NCI-H146 (cell line): ENCODE measurements around the gene TMEM51.

ENCODE experiments used
- DNase-seq: peaks from one replicate; lab custom pipeline; 2025; lab: John Stamatoyannopoulos, UW

Gene TMEM51

DNA sequence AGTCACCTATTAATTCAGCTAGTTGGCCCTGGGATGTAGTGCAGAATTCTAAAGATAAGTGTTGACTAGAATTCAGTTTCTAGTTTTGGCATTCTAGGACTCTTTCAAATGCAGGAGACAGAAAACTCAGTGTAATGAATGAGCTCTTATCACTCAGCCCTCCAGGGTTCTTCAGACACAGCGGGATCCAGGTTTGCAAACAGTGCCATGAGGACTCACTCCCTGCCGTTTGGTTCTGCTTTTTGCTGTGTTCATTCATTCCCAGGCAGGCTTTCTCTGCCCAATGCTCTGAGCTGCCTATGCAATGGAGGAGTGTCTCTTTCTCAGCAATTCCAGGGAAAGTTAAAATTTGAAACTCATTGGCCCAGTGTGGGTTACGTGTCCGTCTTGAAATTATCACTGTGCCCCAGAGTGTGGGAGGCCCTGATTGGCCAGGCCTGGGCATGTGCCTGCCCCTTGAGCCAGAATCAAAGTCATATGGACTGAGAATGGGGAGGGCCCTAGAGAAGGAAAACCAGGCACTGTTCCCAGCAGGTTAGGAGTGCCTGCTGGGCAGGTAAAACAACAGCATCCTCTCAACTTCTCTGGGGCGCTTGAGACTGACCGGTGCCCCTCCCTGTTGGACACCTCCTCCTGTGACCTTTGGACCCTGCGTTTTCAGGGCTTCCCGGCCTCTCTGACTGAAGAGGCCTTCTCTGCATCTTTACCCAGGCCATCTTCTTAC is 43.4 kb downstream of the TMEM51 start:
- DNase-seq = peak; percentile 79

DNA sequence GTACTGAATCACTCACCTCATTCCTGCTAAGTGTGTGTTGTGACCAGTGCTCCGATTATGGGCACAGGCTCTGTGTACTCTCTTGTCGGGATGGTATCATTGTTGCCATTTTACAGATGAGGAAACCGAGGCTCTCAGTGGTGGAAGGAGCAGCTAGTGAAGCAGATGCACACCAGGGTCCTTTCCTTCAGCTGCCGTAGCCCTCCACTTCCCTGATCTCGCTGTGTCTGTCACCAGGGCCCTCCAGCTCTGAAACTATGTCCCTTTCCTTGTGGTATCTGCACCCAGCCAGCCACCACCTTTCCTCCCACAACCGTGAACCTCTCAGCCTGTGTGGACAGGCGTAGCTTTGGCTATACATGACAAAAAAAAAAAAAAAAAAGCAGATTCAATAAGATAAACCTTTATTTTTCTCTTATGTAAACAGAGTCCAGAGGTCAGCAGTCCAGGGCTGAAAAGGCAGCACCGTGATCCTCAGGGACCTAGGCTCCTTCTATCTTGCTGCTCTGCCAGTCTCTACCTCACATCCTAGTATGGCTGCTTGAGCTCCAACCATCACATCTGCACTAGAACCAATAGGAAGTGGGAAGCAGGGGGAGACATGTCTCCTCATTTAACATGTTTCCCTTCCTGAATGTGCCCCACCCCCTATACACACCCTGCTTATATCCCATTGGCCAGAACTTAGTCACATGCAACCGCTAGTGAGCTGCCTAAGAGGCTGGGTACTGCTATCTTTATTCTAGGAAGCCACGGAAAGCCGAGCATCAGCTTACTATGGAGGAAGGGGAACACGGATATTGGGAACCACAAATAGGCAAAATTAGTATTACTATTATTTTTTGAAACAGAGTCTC is 44.3 kb downstream of the TMEM51 start:
- DNase-seq = no peak

DNA sequence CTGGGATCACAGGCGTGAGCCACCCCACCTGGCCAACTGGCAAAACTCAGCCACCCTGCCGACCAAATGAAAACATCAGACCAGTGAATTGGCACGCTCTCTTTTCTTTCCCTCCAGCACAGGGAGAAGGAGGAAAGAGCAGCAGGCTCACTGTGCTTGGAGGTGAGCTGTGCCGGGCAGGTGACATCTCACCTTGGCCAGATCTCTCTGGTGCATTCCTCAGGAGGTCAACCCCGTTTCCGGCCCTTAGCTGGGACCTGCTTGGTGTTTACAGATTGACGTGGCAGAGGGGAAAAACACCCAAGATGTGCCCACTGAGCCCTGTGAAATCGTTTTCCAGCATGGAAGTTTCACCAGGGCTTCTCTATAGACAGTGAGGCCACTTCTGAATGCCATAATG is 45.1 kb downstream of the TMEM51 start:
- no peak for DNase-seq

DNA sequence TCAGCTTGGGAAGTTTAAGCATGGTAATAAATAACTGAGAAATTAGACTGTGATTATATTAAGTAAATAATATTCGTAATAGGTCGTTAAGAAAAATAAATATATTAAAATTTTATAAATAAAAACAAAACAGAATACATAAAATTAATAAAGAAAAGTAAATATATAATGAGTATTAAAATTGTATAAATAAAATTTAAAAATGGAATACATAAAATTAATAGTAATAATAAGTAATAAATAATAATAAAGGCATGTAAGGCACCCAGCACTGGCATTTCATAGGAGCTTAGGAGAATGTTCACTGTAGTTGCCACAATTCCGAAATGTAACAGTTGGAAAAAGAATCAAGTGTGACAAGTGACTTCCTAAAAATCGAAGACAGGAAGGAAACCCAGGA is 47.7 kb downstream of the TMEM51 start:
- no peak for DNase-seq

DNA sequence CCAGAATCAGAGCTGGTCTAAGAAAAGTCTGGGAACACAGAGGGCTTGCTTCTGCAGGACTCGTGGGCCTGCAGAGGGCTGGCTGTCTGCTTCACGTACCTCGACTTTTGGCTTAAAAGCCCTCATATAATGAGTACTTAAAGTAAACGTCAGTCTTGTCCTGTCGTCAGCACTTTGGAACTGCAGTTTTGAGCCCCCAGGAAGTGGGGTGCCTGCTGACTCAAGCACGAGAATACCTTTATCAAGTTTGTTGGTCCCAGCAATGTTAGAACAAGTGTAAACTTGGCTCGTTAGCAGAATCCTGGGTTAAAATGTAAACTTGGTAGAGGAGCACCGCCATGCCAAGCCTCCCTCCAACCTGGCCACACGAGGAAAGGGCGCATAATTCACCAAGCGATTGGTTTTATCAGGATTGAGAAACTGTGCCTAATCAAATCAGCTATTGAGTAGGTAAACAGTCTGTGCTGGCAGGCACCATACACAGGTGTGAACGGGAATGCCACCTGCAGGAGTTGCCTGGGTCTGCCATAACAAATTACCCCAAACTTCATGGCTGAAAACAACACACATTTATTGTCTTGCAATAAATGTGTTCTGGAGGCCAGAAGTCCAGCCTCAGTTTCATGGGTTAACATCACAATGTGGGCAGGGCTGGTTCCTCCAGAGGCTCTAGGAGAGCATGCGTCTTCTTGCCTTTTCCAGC is 48.5 kb downstream of the TMEM51 start:
- DNase-seq = no peak

DNA sequence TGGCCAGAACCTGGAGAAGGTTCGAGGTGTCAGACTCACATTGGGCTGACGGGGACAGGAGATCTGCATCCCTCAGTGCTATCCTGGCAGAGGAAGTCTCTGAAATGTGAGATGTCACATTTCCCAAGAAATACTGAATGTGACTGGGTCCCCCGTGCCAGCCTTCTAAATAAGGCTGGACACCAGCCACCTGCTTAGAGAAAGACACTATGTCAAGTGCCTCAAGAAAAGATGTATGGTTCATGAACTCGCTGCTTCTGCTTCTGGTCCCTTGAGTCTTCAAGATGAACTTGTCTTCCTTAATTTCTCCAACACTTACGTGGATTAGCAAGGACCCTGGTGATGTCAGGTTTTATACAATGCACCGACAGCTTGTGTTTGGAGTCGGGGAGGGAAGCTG is 51.4 kb downstream of the TMEM51 start:
- no peak for DNase-seq

DNA sequence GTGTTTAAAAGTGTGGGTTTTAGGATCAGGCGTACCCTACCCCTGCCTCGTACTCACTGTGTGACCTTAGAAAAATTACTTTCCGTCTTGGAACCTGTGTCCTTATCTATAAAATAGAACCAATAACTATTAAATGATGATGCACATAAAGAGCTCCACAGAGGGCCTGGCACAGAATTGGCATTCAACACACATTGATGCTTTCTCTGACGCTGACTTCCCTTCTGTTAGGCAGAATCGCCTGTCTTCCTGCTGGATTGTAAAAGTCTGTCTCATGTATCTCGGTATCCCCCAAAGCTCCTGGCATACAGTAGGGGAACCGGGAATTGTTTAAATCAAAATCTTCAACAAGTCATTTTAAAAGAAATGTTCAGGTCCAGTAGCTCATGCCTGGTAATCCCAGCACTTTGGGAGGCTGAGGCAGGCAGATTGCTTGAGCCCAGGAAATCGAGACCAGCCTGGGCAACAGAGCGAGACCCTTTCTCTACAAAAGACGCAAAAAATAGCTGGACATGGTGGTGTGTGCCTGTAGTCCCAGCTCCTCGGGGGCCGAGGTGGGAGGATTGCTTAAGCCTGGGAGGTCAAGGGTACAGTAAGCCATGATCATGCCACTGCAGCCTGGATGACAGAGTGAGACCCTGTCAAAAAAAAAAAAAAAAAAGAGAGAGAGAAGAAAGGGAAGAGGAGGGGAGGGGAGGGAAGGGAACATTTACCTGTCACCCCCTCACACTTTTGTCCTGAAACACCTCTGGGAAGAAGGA is 52.2 kb downstream of the TMEM51 start:
- no peak for DNase-seq

DNA sequence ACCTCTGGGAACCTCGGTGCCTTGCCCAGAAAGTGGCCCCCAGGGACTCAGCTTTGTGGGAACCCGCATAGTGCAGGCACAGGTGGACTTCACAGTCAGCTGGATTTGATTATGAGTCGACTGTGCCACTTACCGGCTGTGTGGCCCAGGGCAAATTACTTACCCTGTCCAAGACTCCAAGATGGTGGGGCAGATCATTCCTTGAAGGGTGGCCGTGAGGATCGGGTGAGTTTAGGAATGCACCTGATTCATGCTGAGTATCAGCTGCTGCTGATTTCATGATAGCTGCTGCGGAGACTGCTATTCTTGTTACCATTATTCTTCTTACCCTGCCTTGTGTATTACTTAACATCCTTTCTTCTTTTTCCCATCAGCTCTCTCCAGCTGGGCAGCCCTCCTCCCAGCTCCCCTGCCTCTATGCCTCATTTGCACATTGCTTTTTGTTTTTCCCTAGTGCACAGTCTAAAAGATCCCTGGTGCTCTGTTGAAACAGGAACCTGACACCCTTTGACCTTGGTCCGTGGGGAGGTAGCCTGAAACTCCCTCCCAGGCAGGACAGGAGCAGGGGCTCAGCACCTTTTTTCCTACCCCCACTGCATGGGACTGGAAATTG is 53.0 kb downstream of the TMEM51 start:
- DNase-seq = no peak

DNA sequence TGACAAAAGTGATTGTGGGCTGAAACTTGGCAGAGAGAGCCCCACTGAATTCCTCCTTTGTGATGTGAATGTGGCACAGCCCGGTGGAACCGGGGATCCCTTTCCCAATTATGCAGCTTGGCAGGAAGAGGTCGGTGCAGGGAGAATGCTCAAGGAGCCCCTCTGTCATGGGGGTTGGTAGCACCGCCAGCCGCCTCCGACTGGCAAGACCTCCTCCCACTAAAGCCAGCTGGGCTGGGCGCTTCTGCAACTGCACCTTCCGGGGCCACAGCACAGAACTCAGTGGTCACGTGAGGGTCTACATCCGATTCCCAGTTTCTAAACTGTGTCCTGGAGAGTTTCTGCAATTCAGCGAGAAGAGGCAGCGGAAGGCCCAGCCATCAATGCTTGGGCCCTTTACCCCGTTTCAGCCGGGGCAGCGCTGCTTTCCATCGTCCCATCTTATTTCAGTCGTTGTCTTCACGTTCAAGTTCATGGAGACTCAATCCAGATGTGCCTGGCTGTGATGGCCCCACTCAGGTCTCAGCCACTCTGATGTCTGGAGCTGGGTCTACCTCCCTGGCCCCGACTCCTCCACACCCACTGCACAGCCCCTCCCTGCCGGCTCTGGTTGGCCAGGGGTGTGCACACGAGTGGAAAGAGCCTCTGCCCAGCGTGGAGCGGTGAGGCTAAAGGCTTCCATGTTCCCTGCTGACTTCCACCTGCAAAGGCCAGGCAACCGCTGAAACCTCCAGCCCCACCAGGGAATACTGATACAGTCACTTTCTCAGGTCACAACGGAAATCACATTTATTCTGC is 53.7 kb downstream of the TMEM51 start:
- no peak for DNase-seq

DNA sequence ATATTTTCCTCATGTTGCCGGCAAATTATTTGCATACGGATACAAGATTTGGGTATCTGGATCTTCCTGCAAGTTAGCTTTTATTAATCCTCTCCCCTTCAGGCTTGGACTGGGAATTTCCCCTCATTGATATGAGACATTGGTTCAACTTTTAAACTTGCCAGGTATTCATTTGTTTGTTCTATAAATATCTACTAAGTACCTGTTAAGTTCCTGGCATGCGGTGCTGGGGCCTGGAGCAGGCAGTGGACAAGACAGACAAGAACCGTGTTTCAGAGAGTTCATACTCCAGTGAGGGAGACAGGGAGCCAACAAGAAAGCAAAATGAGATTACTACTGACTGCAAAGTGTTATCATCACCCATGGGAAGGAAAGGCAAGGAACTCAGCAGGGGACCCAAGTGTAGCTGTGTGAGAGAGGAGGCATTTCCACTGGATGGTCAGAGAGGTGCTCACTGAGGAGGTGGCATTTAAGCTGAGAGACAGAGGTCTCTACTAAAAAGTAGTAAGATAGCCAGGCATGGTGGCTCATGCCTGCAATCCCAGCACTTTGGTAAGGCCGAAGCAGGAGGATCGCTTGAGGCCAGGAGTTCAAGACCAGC is 54.4 kb downstream of the TMEM51 start:
- DNase-seq = no peak

DNA sequence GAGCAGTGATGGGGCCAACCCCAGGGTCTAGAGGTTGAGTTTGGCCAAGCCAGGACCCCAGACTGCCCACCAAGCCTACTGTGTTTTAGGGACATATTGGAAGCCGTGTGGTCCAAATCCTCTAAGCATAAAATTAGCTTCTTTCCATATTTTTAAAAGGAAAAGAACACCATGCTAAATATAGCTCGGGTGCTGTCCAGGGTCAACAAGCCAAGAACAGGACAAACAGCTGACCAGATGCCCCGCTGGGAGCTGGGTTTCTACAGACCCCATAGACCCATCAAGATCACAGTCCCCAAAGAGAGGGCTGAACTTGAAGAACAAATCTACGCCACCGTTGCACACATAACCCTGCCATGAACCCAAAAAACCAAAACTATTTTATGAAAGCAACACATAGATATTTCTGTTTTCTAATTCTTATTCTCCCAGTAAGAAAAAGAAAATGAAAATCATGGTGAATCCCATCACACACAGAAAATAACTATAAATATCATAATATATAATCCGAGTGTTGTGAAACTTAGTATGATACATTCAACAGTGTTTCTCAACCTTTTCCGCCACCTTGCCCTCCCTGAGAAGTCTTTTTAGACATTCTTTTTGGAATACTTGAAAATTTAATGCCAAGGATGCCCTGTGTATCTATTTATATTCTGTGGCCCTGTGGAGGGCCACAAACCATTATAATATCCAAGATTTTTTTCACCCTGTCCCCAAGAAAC is 57.3 kb downstream of the TMEM51 start:
- DNase-seq = no peak

DNA sequence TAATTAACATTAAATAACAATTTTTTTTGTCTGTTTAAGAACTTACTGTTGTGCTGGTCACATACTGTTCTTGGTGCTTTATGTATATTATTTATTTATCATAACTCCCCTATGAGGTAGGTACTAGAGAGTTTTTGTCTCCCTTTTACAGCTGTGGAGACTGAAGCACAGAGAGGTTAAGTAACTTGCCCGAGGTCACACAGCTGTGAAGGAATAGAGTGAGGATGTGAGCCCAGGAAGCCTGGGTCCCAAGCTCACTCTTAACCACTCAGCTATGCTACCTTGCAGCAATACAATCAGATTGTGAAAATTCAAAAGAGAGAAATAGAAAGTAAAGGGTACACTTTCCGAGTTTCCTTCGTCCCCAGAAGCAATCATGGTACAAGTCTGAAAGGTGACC is 57.9 kb downstream of the TMEM51 start:
- no peak for DNase-seq

DNA sequence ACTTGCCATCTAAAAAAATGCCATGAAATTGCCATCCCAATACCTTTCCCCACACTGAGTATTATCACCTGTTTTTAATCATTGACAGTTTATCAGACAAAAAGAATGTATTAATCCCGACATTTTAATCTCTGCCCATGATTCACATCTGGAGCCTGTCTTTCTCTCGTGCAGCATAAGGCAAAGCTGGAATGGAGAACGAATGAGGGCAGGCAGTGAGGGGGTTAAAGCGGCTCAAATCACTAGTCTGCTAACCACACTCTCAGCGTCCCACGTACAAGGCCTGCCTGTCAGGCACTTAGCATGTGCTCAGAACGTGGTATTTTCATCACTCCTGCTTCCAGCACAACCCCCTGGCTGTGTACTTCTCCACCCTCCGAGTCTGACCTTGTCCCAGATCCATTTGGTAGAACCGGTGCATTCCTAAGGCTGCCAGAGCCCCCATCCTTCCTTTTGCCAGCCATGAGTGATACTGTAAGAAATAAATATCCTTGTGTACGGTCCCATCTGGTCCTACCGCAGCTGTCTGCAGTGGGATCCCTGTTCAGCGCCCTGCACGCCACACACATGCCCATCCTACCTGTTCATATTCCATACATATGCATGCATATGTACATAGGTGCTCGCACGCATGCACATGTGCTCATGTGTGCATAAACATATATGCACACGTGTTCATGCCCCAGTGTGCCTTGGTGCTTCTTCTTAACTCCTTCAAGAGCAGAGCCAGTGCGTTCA is 58.8 kb downstream of the TMEM51 start:
- DNase-seq = no peak

DNA sequence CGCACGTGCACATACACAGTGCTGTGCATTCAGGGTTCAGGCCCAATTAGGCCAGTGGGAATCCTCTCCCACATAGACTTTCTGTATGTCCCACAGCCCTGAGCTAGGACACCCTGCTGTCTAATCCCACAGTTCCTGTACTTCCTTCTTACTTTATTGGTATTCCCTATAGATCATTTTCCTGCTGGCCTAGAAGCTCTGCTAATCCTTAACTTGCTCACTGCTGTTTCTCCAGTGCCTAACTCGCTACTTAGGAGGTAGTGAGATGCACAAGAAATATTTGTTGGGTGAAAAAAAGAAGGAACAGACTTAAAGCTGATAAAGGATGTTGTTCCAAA is 59.4 kb downstream of the TMEM51 start:
- DNase-seq = no peak

DNA sequence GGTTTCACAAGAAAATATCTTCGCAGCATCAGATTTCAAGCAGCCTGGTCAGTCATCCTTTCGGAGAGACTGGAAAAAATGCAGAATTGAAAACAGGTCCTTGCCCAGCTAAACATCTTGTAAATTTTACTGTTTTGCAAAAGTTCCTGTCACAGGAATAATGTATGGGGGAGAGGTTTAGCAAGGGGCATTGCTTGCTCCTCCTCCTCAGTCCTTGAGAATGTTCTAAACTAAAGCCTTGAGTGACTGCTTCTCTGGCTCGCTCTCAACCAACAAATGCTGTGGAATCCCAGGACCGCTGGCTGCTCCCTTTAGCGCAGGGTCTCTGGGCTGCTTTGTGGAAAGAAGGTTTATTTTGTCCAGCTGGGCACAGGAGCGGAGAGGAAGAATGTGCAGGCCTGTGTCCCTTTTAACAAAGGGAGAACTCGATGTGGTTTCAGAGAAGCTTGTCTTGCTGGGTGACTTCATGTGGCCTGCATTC is 59.8 kb downstream of the TMEM51 start:
- DNase-seq = no peak

DNA sequence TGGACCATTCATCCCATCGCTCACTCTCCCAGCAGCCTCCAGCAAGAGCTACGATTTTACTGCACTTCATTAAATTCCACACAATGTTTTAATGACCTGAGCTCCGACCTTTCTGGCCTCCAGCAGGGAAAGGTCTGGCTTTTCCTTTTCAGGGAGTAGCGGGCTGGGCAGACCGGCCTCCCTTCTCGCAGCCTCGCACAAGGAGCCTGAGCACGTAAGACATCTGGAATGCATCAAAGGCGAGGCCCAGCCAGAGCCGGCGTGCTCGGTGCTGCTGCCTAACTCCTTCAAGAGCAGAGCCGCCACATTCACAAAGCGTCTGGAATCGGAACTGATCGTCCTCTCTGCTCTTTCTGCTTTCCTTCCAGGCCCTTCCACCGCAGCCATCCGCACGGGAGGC is 61.0 kb downstream of the TMEM51 start:
- DNase-seq = no peak

DNA sequence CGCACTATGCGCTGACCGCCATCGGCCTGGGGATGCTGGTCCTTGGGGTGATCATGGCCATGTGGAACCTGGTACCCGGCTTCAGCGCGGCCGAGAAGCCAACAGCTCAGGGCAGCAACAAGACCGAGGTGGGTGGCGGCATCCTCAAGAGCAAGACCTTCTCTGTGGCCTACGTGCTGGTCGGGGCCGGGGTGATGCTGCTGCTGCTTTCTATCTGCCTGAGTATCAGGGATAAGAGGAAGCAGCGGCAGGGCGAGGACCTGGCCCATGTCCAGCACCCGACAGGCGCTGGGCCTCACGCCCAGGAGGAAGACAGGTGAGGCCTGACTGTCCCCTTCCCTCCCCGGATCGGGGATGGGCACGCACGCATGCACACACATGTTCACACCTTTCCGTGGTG is 61.6 kb downstream of the TMEM51 start:
- no peak for DNase-seq

DNA sequence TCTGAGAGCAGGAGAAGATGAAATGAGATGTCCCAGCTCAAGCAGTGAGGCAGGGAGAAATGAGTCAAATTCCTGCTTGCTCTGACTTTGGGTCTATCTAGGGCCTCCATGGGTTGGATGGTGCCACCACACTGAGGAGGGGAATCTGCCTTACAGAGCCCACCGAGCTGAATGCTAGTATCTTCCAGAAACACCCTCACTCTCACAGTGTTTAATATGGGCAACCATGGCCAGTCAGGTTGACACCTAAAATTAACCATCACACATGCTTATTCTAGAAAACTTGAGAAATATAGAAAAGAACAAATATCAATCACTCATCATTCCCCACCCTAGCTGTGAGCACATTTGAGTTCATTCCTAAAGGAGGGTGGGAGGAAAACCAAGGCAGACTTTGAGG is 64.1 kb downstream of the TMEM51 start:
- no peak for DNase-seq
